ENCODE data around the gene FOXK1. TPM values are rescaled to one million over a fixed set of nuclear protein-coding genes. Genes with fewer than 3 reads are reported as not detected.

FOXK1 gene
- total and polyA plus RNA-seq, 7 donors, result 1.8 to 47.1 (median 17.1) TPM

GRCh38 chr7:4729266-4729665, 47.2 kb downstream of the FOXK1 start:
- intact Hi-C loops (cut with DNase I), result loop anchor here (5.0 kb wide), 1 partner anchor 47 kb away; the partner anchor contains the start of gene FOXK1
- TF ChIP-seq POLR2AphosphoS5 (IDR thresholded peaks at IDR 0.05), result no peak
- TF ChIP-seq EP300 (IDR thresholded peaks at IDR 0.05), result no peak
- TF ChIP-seq CTCF (IDR thresholded peaks at IDR 0.05), result no peak
- no peak for TF ChIP-seq POLR2A (IDR thresholded peaks at IDR 0.05)
- Histone ChIP-seq H3K27me3 (no peaks in the 10 kb centered on the region), H3K4me1 (peaks cover 0 to 70% (median 47%) of the 10 kb centered on the region in 4 donors), H3K4me3 (no peak overlapping the region), H3K9me3 (no peaks in the 10 kb centered on the region), H3K36me3 (peaks cover 0 to 5% (median 2%) of the 10 kb centered on the region in 4 donors), H3K27ac (peak overlapping the region in 3 of 4 donors; percentile 53 to 96 (median 93))
- no peak for DNase-seq
- WGBS, 2 donors, result 90 to 94% methylated on average over 19 of the region's 19 CpGs

GRCh38 chr7:4730276-4730675, 48.2 kb downstream of the FOXK1 start:
- Histone ChIP-seq H3K9me3 (no peaks in the 10 kb centered on the region), H3K36me3 (peaks cover 0 to 5% (median 2%) of the 10 kb centered on the region in 4 donors), H3K4me1 (peaks cover 0 to 60% (median 43%) of the 10 kb centered on the region in 4 donors), H3K27ac (peak overlapping the region in 2 of 4 donors; percentile 93 to 96), H3K4me3 (no peak overlapping the region), H3K27me3 (no peaks in the 10 kb centered on the region)
- intact Hi-C loops (cut with DNase I), result no loop called here
- peak in 1 of 4 donors; percentile 8 for TF ChIP-seq POLR2AphosphoS5 (IDR thresholded peaks at IDR 0.05)
- TF ChIP-seq EP300 (IDR thresholded peaks at IDR 0.05), result no peak
- no peak for TF ChIP-seq POLR2A (IDR thresholded peaks at IDR 0.05)
- TF ChIP-seq CTCF (IDR thresholded peaks at IDR 0.05), result no peak
- DNase-seq, result no peak
- WGBS, 2 donors, result 90 to 93% methylated on average over 19 of the region's 19 CpGs

GRCh38 chr7:4730971-4731370, 48.9 kb downstream of the FOXK1 start:
- intact Hi-C loops (cut with DNase I), result no loop called here
- no peak for TF ChIP-seq CTCF (IDR thresholded peaks at IDR 0.05)
- TF ChIP-seq POLR2A (IDR thresholded peaks at IDR 0.05), result no peak
- no peak for TF ChIP-seq POLR2AphosphoS5 (IDR thresholded peaks at IDR 0.05)
- no peak for TF ChIP-seq EP300 (IDR thresholded peaks at IDR 0.05)
- no peak for DNase-seq
- 62 to 85% methylated on average over 10 of the region's 10 CpGs for WGBS, 2 donors
- H3K9me3 ChIP-seq, result no peaks in the 10 kb centered on the region
- peaks cover 0 to 5% (median 2%) of the 10 kb centered on the region in 4 donors for H3K36me3 ChIP-seq
- peak overlapping the region in 2 of 4 donors; percentile 93 to 96 for H3K27ac ChIP-seq
- H3K27me3 ChIP-seq, result no peaks in the 10 kb centered on the region
- H3K4me3 ChIP-seq, result no peak overlapping the region
- peaks cover 0 to 53% (median 37%) of the 10 kb centered on the region in 4 donors for H3K4me1 ChIP-seq

GRCh38 chr7:4731803-4732202, 49.7 kb downstream of the FOXK1 start:
- Histone ChIP-seq H3K27me3 (no peaks in the 10 kb centered on the region), H3K27ac (no peak overlapping the region), H3K4me1 (peaks cover 0 to 44% (median 30%) of the 10 kb centered on the region in 4 donors), H3K36me3 (peaks cover 0 to 5% (median 2%) of the 10 kb centered on the region in 4 donors), H3K4me3 (no peak overlapping the region), H3K9me3 (no peaks in the 10 kb centered on the region)
- intact Hi-C loops (cut with DNase I), result no loop called here
- no peak for DNase-seq
- 94 to 97% methylated on average over 16 of the region's 16 CpGs for WGBS, 2 donors
- no peak for TF ChIP-seq POLR2AphosphoS5 (IDR thresholded peaks at IDR 0.05)
- TF ChIP-seq EP300 (IDR thresholded peaks at IDR 0.05), result no peak
- no peak for TF ChIP-seq CTCF (IDR thresholded peaks at IDR 0.05)
- TF ChIP-seq POLR2A (IDR thresholded peaks at IDR 0.05), result no peak

All from sigmoid colon (tissue), 7 donors.